Neural cell (in vitro differentiated cells): ENCODE measurements around the gene ASH1L. TPM values are rescaled to one million over a fixed set of nuclear protein-coding genes. Genes with fewer than 3 reads are reported as not detected.

Experiments
- H2AFZ ChIP-seq: fragments of 200-600, 300-800 bp; sonication (generic), shearing (Covaris generic); 2 replicates; pipeline ENCODE4 v1.6.0; 2014; ENCODE audit warnings: low read depth, mild to moderate bottlenecking, antibody characterized with exemption, low read length, moderate library complexity
- H3F3A ChIP-seq: fragments of 200-600 bp; shearing (Covaris generic); 2 replicates; pipeline ENCODE4 v1.6.1; 2016; ENCODE audit warnings: mild to moderate bottlenecking, moderate library complexity, mixed read lengths, antibody characterized with exemption, low read length; ENCODE audit not compliant: insufficient read depth, poor library complexity, severe bottlenecking
- H3K27ac ChIP-seq: fragments of 200-600, 300-800 bp; sonication (generic), shearing (Covaris generic); 2 replicates; pipeline ENCODE4 v1.5.1; 2014; ENCODE audit warnings: mild to moderate bottlenecking, low read length, moderate library complexity
- H3K27me3 ChIP-seq: fragments of 300-800, 200-600 bp; sonication (generic), shearing (Covaris generic); 2 replicates; pipeline ENCODE4 v1.6.0; 2014; ENCODE audit warnings: mild to moderate bottlenecking, low read depth, low read length, moderate library complexity; ENCODE audit not compliant: insufficient read depth
- H3K36me3 ChIP-seq: fragments of 300-800, 200-600 bp; sonication (generic), shearing (Covaris generic); 2 replicates; pipeline ENCODE4 v1.5.1; 2014; ENCODE audit warnings: mild to moderate bottlenecking, antibody characterized with exemption, low read length, moderate library complexity; ENCODE audit not compliant: insufficient read depth
- H3K4me2 ChIP-seq: fragments of 300-800, 200-600 bp; sonication (generic), shearing (Covaris generic); 2 replicates; pipeline ENCODE4 v1.6.0; 2014; ENCODE audit warnings: mild to moderate bottlenecking, low read length
- H3K4me3 ChIP-seq: fragments of 300-800, 200-600 bp; sonication (generic), shearing (Covaris generic); 2 replicates; pipeline ENCODE4 v1.5.1; 2014; ENCODE audit warnings: mild to moderate bottlenecking, low read length, moderate library complexity
- H3K79me2 ChIP-seq: fragments of 200-600 bp; shearing (Covaris generic); replicated peaks from 2 replicates; pipeline ENCODE4 v1.6.0; 2014; ENCODE audit warnings: mild to moderate bottlenecking, low read length, moderate library complexity; ENCODE audit not compliant: insufficient read depth
- H3K9ac ChIP-seq: fragments of 300-800, 200-600 bp; sonication (generic), shearing (Covaris generic); 2 replicates; pipeline ENCODE4 v1.6.1; 2016; ENCODE audit warnings: mild to moderate bottlenecking, low read length, mixed read lengths
- H3K9me2 ChIP-seq: fragments of 200-600 bp; shearing (Covaris generic); 2 replicates; pipeline ENCODE4 v1.6.1; 2016; ENCODE audit warnings: mild to moderate bottlenecking, low read length, mixed read lengths; ENCODE audit not compliant: insufficient read depth
- H3K9me3 ChIP-seq: fragments of 200-600, 300-800 bp; sonication (generic), shearing (Covaris generic); 2 replicates; pipeline ENCODE4 v1.6.1; 2016; ENCODE audit warnings: mild to moderate bottlenecking, mixed run types, low read length, moderate library complexity, mixed read lengths
- H4K20me1 ChIP-seq: fragments of 200-600 bp; shearing (Covaris generic); 2 replicates; pipeline ENCODE4 v1.6.1; 2016; ENCODE audit warnings: mild to moderate bottlenecking, mixed run types; ENCODE audit not compliant: insufficient read depth
- EP300 ChIP-seq: fragments of 450-650 bp; conservative IDR thresholded peaks from 2 replicates; pipeline ENCODE4 v1.6.1; 2014; ENCODE audit warnings: antibody characterized with exemption, mild to moderate bottlenecking, moderate library complexity; ENCODE audit not compliant: poor library complexity, severe bottlenecking
- EZH2 ChIP-seq: fragments of 200-600, 300-800 bp; shearing (Covaris generic), sonication (generic); IDR thresholded peaks from 2 replicates; pipeline ENCODE4 v1.6.1; 2014; ENCODE audit warnings: antibody characterized with exemption, low read length, borderline replicate concordance, mild to moderate bottlenecking; ENCODE audit not compliant: insufficient read depth, poor library complexity, severe bottlenecking
- MXI1 ChIP-seq: fragments of 450-650 bp; conservative IDR thresholded peaks from 2 replicates; pipeline ENCODE4 v1.6.1; 2014; ENCODE audit warnings: antibody characterized with exemption, mild to moderate bottlenecking; ENCODE audit not compliant: poor library complexity, severe bottlenecking
- POLR2AphosphoS5 ChIP-seq: IDR thresholded peaks from 2 replicates; pipeline ENCODE4 v1.6.1; 2012
- RAD21 ChIP-seq: fragments of 450-650 bp; conservative IDR thresholded peaks from 2 replicates; pipeline ENCODE4 v1.6.1; 2014; ENCODE audit warnings: antibody characterized with exemption, mild to moderate bottlenecking, moderate library complexity
- SMC3 ChIP-seq: fragments of 450-650 bp; conservative IDR thresholded peaks from 2 replicates; pipeline ENCODE4 v1.6.1; 2014; ENCODE audit warnings: antibody characterized with exemption, mild to moderate bottlenecking, moderate library complexity; ENCODE audit not compliant: poor library complexity
- TAF1 ChIP-seq: IDR thresholded peaks from 2 replicates; pipeline ENCODE4 v1.6.1; 2012; ENCODE audit warnings: low read depth
- polyA plus RNA-seq: library from polyadenylated mRNA; depleted of rRNA; stranded (reverse); fragments of >200 nt; gene quantifications from 2 replicates; pipeline ENCODE4 v1.2.3, GENCODE V29; 2014
- TF ChIP-seq, protein P1 (sequence below): fragments of 450-650 bp; IDR thresholded peaks from 2 replicates; pipeline ENCODE4 v1.5.1; 2014; ENCODE audit warnings: antibody characterized with exemption, mild to moderate bottlenecking, moderate library complexity; ENCODE audit not compliant: poor library complexity, severe bottlenecking
- TF ChIP-seq, protein P2 (sequence below): IDR thresholded peaks from 2 replicates; pipeline ENCODE4 v1.6.1; 2012; ENCODE audit warnings: borderline replicate concordance

The ASH1L gene
- polyA plus RNA-seq, 1 donor from 2014 or later = 16.2 TPM

DNA sequence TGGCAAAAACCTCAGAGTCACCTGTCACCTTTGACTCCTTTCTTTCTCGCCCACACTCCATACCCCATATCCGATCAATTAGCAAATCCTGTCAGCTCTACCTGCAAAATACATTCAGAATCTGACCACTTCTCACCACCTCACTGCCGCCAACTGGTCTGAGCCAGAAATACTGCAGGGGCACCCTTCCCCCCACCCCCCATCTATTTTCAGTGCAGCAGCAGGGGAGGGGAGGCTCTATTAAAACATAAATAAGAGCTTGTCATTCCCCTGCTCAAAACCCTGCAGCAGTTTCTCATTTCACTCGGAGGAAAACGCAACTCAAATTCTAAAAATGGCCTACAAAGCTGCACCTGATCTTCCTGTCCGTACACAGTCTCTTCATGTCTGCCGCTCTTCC, 265.2 kb downstream of the ASH1L start:
- no peak overlapping the region for H3K4me3 ChIP-seq
- no peaks in the 10 kb centered on the region for H3K79me2 ChIP-seq
- H2AFZ ChIP-seq = no peak overlapping the region
- H3F3A ChIP-seq = no peaks in the 10 kb centered on the region
- H4K20me1 ChIP-seq = no peaks in the 10 kb centered on the region
- no peak overlapping the region for H3K4me2 ChIP-seq
- H3K9ac ChIP-seq = no peak overlapping the region
- peaks cover 27% of the 10 kb centered on the region for H3K27me3 ChIP-seq
- H3K9me2 ChIP-seq = no peaks in the 10 kb centered on the region
- TF ChIP-seq TAF1 (no peak), MXI1 (no peak), EZH2 (no peak), RAD21 (no peak), EP300 (no peak), SMC3 (no peak), POLR2AphosphoS5 (no peak)
- TF ChIP-seq, protein P1, sequence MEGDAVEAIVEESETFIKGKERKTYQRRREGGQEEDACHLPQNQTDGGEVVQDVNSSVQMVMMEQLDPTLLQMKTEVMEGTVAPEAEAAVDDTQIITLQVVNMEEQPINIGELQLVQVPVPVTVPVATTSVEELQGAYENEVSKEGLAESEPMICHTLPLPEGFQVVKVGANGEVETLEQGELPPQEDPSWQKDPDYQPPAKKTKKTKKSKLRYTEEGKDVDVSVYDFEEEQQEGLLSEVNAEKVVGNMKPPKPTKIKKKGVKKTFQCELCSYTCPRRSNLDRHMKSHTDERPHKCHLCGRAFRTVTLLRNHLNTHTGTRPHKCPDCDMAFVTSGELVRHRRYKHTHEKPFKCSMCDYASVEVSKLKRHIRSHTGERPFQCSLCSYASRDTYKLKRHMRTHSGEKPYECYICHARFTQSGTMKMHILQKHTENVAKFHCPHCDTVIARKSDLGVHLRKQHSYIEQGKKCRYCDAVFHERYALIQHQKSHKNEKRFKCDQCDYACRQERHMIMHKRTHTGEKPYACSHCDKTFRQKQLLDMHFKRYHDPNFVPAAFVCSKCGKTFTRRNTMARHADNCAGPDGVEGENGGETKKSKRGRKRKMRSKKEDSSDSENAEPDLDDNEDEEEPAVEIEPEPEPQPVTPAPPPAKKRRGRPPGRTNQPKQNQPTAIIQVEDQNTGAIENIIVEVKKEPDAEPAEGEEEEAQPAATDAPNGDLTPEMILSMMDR = no peak
- TF ChIP-seq, protein P2, sequence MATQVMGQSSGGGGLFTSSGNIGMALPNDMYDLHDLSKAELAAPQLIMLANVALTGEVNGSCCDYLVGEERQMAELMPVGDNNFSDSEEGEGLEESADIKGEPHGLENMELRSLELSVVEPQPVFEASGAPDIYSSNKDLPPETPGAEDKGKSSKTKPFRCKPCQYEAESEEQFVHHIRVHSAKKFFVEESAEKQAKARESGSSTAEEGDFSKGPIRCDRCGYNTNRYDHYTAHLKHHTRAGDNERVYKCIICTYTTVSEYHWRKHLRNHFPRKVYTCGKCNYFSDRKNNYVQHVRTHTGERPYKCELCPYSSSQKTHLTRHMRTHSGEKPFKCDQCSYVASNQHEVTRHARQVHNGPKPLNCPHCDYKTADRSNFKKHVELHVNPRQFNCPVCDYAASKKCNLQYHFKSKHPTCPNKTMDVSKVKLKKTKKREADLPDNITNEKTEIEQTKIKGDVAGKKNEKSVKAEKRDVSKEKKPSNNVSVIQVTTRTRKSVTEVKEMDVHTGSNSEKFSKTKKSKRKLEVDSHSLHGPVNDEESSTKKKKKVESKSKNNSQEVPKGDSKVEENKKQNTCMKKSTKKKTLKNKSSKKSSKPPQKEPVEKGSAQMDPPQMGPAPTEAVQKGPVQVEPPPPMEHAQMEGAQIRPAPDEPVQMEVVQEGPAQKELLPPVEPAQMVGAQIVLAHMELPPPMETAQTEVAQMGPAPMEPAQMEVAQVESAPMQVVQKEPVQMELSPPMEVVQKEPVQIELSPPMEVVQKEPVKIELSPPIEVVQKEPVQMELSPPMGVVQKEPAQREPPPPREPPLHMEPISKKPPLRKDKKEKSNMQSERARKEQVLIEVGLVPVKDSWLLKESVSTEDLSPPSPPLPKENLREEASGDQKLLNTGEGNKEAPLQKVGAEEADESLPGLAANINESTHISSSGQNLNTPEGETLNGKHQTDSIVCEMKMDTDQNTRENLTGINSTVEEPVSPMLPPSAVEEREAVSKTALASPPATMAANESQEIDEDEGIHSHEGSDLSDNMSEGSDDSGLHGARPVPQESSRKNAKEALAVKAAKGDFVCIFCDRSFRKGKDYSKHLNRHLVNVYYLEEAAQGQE = no peak
- no peaks in the 10 kb centered on the region for H3K36me3 ChIP-seq
- no peak overlapping the region for H3K27ac ChIP-seq
- H3K9me3 ChIP-seq = no peaks in the 10 kb centered on the region

DNA sequence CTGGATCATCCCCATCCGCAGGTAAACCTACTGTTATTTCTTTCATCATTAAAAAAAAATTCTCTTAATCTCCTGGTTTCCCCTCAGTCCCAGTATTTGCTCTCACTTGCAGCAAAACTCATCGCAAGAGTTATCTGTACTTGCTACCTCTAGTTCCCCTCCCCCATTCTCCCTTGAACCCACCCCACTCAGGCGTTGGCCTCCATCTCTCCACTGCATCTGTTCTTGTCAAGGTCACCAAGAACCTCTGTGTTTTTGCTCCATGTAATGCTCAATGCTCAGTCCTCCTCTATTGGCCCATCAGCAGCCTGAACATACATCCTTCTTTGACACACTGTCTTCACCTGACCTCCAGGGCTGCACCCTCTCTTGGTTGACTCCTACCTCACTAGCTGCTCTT, 265.9 kb downstream of the ASH1L start:
- H3K27ac ChIP-seq = no peak overlapping the region
- no peak overlapping the region for H3K9ac ChIP-seq

More for the DNA sequence above, 265.9 kb downstream of the ASH1L start:
- Histone ChIP-seq H3K4me3 (no peak overlapping the region), H3K79me2 (no peaks in the 10 kb centered on the region), H4K20me1 (no peaks in the 10 kb centered on the region), H3K9me2 (no peaks in the 10 kb centered on the region), H3K27me3 (peaks cover 27% of the 10 kb centered on the region), H3K4me2 (no peak overlapping the region), H2AFZ (no peak overlapping the region), H3F3A (no peaks in the 10 kb centered on the region), H3K36me3 (no peaks in the 10 kb centered on the region), H3K9me3 (no peaks in the 10 kb centered on the region)
- TF ChIP-seq RAD21 (no peak), SMC3 (no peak)
- TF ChIP-seq, protein P2 = no peak
